Parathyroid adenoma (tissue), 2 donors: Measurements from ENCODE around the gene SDHB.

Experiments
- H2AFZ ChIP-seq: fragments of 300-600 bp; sonication (generic); one replicate; pipeline ENCODE4 v1.7.0; 2017; ENCODE audit warnings: antibody characterized with exemption, mild to moderate bottlenecking
- H3K27ac ChIP-seq: fragments of 300-600 bp; sonication (generic); one replicate; pipeline ENCODE4 v1.7.0; 2017
- H3K27me3 ChIP-seq: fragments of 300-600 bp; sonication (generic); one replicate; pipeline ENCODE4 v1.7.0; 2017; ENCODE audit warnings: low read length; ENCODE audit not compliant: control insufficient read depth, insufficient read depth
- H3K36me3 ChIP-seq: fragments of 300-600 bp; sonication (generic); one replicate; pipeline ENCODE4 v1.7.0; 2017; ENCODE audit warnings: low read length; ENCODE audit not compliant: control insufficient read depth, insufficient read depth
- H3K4me1 ChIP-seq: fragments of 300-600 bp; sonication (generic); one replicate; pipeline ENCODE4 v1.7.0; 2017; ENCODE audit warnings: control low read depth
- H3K4me2 ChIP-seq: fragments of 300-600 bp; sonication (generic); one replicate; pipeline ENCODE4 v1.7.0; 2017; ENCODE audit warnings: low read length
- H3K4me3 ChIP-seq: fragments of 300-600 bp; sonication (generic); one replicate; pipeline ENCODE4 v1.7.0; 2017; ENCODE audit warnings: low read depth, low read length
- H3K79me2 ChIP-seq: fragments of 300-600 bp; sonication (generic); one replicate; pipeline ENCODE4 v1.7.0; 2017; ENCODE audit warnings: control low read depth
- H3K9ac ChIP-seq: fragments of 300-600 bp; sonication (generic); one replicate; pipeline ENCODE4 v1.7.0; 2017; ENCODE audit warnings: mild to moderate bottlenecking
- H3K9me3 ChIP-seq: fragments of 300-600 bp; sonication (generic); one replicate; pipeline ENCODE4 v1.7.0; 2017; ENCODE audit warnings: low read length; ENCODE audit not compliant: control insufficient read depth
- CTCF ChIP-seq: fragments of 300-600 bp; sonication (generic); IDR thresholded peaks from one replicate; pipeline ENCODE4 v1.7.0; 2017; ENCODE audit warnings: antibody characterized with exemption, mild to moderate bottlenecking
- donor health status: primary hyperparathyroidism.

The SDHB gene

GRCh38 chr1:17086751-17087150 is 32.9 kb upstream of the SDHB start:
- Histone ChIP-seq H3K9me3 (no peaks in the 10 kb centered on the region), H3K36me3 (no peaks in the 10 kb centered on the region), H3K27me3 (no peaks in the 10 kb centered on the region), H3K4me3 (no peak overlapping the region), H3K79me2 (no peaks in the 10 kb centered on the region), H3K9ac (no peak overlapping the region), H3K4me1 (no peaks in the 10 kb centered on the region), H3K27ac (no peak overlapping the region), H2AFZ (no peak overlapping the region), H3K4me2 (no peak overlapping the region)
- no peak for TF ChIP-seq CTCF

GRCh38 chr1:17084787-17085186 is 31.0 kb upstream of the SDHB start:
- H3K27me3 ChIP-seq, result no peaks in the 10 kb centered on the region
- no peak overlapping the region for H3K4me2 ChIP-seq
- no peaks in the 10 kb centered on the region for H3K36me3 ChIP-seq
- no peaks in the 10 kb centered on the region for H3K79me2 ChIP-seq
- no peak overlapping the region for H3K27ac ChIP-seq
- no peaks in the 10 kb centered on the region for H3K4me1 ChIP-seq
- H3K9ac ChIP-seq, result no peak overlapping the region
- no peaks in the 10 kb centered on the region for H3K9me3 ChIP-seq
- no peak overlapping the region for H2AFZ ChIP-seq
- no peak for TF ChIP-seq CTCF
- no peak overlapping the region for H3K4me3 ChIP-seq

- Histone ChIP-seq H3K4me3 (no peak overlapping the region), H3K27me3 (no peaks in the 10 kb centered on the region), H3K9me3 (no peaks in the 10 kb centered on the region), H3K27ac (no peak overlapping the region), H2AFZ (no peak overlapping the region), H3K36me3 (no peaks in the 10 kb centered on the region), H3K79me2 (no peaks in the 10 kb centered on the region), H3K4me1 (no peaks in the 10 kb centered on the region), H3K9ac (no peak overlapping the region), H3K4me2 (no peak overlapping the region)
- no peak for TF ChIP-seq CTCF
These were observed 28.9 kb upstream of the SDHB start for GRCh38 chr1:17082761-17083160.

GRCh38 chr1:17081439-17081838 is 27.6 kb upstream of the SDHB start:
- no peak overlapping the region for H2AFZ ChIP-seq
- H3K4me1 ChIP-seq, result no peaks in the 10 kb centered on the region
- H3K36me3 ChIP-seq, result no peaks in the 10 kb centered on the region
- H3K79me2 ChIP-seq, result no peaks in the 10 kb centered on the region
- no peaks in the 10 kb centered on the region for H3K9me3 ChIP-seq
- H3K27ac ChIP-seq, result no peak overlapping the region
- H3K27me3 ChIP-seq, result no peaks in the 10 kb centered on the region
- H3K4me3 ChIP-seq, result no peak overlapping the region
- TF ChIP-seq CTCF, result no peak
- H3K4me2 ChIP-seq, result no peak overlapping the region
- no peak overlapping the region for H3K9ac ChIP-seq

- Histone ChIP-seq H3K4me3 (no peak overlapping the region), H3K27ac (no peak overlapping the region), H3K27me3 (no peaks in the 10 kb centered on the region), H3K79me2 (no peaks in the 10 kb centered on the region), H2AFZ (no peak overlapping the region), H3K4me1 (no peaks in the 10 kb centered on the region), H3K4me2 (no peak overlapping the region), H3K9me3 (no peaks in the 10 kb centered on the region), H3K36me3 (no peaks in the 10 kb centered on the region), H3K9ac (no peak overlapping the region)
- TF ChIP-seq CTCF, result no peak
These were observed 27.0 kb upstream of the SDHB start for GRCh38 chr1:17080880-17081279.
